NCI-H187 treated with DMSO at 0.1 percent for 48 hours (cell line): ENCODE measurements around the gene SGIP1.

Experiments used
- DNase-seq: peaks from one replicate; lab custom pipeline; 2025; lab: John Stamatoyannopoulos, UW

Gene SGIP1

GRCh38 chr1:66523562-66523961 lies 10.4 kb upstream of the SGIP1 start:
- no peak for DNase-seq

- no peak for DNase-seq
These were observed 8.9 kb upstream of the SGIP1 start for GRCh38 chr1:66525086-66525485.

- peak; percentile 21 for DNase-seq
These were observed 7.9 kb upstream of the SGIP1 start for GRCh38 chr1:66526036-66526435.

- no peak for DNase-seq
These were observed 7.0 kb upstream of the SGIP1 start for GRCh38 chr1:66526991-66527390.

- no peak for DNase-seq
These were observed 6.3 kb upstream of the SGIP1 start for GRCh38 chr1:66527686-66528085.

- no peak for DNase-seq
These were observed 5.4 kb upstream of the SGIP1 start for GRCh38 chr1:66528580-66528979.

- no peak for DNase-seq
These were observed 1.7 kb upstream of the SGIP1 start for GRCh38 chr1:66532214-66532613.

- peak; percentile 88 for DNase-seq
These were observed 862 bp upstream of the SGIP1 start for GRCh38 chr1:66532798-66533783.

GRCh38 chr1:66535061-66535460 lies 1.1 kb downstream of the SGIP1 start:
- no peak for DNase-seq

GRCh38 chr1:66535853-66536252 lies 1.9 kb downstream of the SGIP1 start:
- DNase-seq: no peak

- no peak for DNase-seq
These were observed 3.8 kb downstream of the SGIP1 start for GRCh38 chr1:66537718-66538117.

- no peak for DNase-seq
These were observed 5.5 kb downstream of the SGIP1 start for GRCh38 chr1:66539491-66539890.

- no peak for DNase-seq
These were observed 6.6 kb downstream of the SGIP1 start for GRCh38 chr1:66540434-66541032.

GRCh38 chr1:66542314-66542713 lies 8.4 kb downstream of the SGIP1 start:
- peak; percentile 33 for DNase-seq

GRCh38 chr1:66542811-66543767 lies 9.1 kb downstream of the SGIP1 start:
- peak; percentile 75 for DNase-seq

GRCh38 chr1:66546047-66546810 lies 12.3 kb downstream of the SGIP1 start:
- DNase-seq: no peak

GRCh38 chr1:66549017-66549416 lies 15.1 kb downstream of the SGIP1 start:
- DNase-seq: no peak

- DNase-seq: no peak
These were observed 16.3 kb downstream of the SGIP1 start for GRCh38 chr1:66550243-66550642.

- DNase-seq: no peak
These were observed 18.3 kb downstream of the SGIP1 start for GRCh38 chr1:66552287-66552686.

- DNase-seq: no peak
These were observed 18.9 kb downstream of the SGIP1 start for GRCh38 chr1:66552829-66553228.

GRCh38 chr1:66553846-66554245 lies 19.9 kb downstream of the SGIP1 start:
- DNase-seq: no peak
